COLO668 (cell line): Measurements from ENCODE around the gene CSF2.
"Not testable (repeated sequence)": the region's sequence is repeated elsewhere in the genome, so short reads cannot be mapped to it uniquely, and the experiment has no call there.

Experiments used
- DNase-seq: peaks from one replicate; lab custom pipeline; 2025; ENCODE audit not compliant: unreplicated experiment; lab: John Stamatoyannopoulos, UW

Gene CSF2

DNA sequence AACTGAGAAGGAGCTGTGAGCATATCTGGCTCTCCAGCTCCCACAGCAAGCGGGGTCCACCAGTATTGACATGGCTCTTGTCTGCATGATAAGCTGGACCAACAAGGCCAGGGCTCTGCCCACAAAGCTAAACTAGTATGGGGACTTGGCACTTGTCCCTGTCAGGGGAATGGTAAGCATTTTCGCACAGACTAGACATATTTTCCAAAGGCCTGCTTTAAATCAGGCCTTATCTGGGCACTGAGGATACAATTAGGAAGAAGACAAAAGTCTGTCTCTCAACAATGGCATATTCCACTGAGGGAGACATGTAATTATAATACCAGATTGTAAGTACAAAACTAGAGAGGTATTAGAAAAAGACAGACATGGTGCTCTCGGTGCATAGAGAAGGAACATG is 32.1 kb downstream of the CSF2 start:
- DNase-seq = no peak

DNA sequence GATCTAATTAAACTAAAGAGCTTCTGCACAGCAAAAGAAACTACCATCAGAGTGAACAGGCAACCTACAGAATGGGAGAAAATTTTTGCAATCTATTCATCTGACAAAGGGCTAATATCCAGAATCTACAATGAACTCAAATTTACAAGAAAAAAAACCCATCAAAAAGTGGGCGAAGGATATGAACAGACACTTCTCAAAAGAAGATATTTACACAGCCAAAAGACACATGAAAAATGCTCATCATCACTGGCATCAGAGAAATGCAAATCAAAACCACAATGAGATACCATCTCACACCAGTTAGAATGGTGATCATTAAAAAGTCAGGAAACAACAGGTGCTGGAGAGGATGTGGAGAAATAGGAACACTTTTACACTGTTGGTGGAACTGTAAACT is 34.9 kb downstream of the CSF2 start:
- DNase-seq = not testable (repeated sequence)

- not testable (repeated sequence) for DNase-seq
Observed at GRCh38 chr5:132108957-132109356, 35.4 kb downstream of the CSF2 start.

DNA sequence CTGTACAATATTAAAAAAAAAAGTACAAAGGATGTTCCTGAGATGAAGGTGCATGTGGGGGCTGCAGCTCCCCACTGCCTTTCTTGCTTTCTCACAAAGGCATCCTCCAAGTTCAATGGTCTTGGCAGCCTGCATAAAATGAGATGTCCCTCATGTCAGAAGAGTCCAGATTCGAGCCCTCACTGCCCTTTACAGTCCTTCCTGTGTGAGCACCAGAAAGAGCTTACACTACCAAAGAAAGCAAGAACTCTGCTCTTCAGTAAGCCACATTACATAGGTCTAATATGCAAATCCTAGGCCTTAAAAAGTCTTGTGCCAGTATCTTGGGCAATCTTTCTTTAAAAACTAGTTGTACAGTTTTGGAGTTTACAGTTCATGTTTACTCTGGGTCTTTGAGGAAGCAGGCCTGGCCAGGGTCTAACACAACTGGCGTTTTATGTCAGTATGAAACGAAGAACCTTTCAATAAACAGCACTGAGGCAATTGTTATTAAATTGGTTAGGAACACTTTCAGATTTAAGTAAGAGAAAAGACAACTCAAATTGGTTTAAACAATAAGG is 36.0 kb downstream of the CSF2 start:
- no peak for DNase-seq

- no peak for DNase-seq
Observed at GRCh38 chr5:132110195-132110594, 36.6 kb downstream of the CSF2 start.

GRCh38 chr5:132110930-132111329 is 37.3 kb downstream of the CSF2 start:
- DNase-seq = no peak

DNA sequence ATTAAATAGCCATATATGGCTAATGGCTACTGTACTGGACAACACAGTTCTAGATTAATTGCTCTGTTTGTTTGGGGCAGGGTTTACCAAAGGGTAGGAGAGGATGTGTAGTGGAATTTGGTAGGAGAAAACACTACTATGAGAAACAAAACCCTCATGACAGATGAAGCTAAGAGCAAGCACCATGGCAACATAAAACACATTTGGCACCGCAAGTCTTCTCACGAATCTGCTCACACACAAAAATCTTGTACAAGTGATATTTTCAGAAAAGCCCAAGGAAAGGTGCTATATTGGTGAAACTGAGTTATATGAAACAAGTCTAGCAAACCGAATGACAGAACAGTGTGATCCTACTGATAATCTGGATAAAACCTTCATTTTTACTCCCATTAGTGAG is 38.5 kb downstream of the CSF2 start:
- no peak for DNase-seq

DNA sequence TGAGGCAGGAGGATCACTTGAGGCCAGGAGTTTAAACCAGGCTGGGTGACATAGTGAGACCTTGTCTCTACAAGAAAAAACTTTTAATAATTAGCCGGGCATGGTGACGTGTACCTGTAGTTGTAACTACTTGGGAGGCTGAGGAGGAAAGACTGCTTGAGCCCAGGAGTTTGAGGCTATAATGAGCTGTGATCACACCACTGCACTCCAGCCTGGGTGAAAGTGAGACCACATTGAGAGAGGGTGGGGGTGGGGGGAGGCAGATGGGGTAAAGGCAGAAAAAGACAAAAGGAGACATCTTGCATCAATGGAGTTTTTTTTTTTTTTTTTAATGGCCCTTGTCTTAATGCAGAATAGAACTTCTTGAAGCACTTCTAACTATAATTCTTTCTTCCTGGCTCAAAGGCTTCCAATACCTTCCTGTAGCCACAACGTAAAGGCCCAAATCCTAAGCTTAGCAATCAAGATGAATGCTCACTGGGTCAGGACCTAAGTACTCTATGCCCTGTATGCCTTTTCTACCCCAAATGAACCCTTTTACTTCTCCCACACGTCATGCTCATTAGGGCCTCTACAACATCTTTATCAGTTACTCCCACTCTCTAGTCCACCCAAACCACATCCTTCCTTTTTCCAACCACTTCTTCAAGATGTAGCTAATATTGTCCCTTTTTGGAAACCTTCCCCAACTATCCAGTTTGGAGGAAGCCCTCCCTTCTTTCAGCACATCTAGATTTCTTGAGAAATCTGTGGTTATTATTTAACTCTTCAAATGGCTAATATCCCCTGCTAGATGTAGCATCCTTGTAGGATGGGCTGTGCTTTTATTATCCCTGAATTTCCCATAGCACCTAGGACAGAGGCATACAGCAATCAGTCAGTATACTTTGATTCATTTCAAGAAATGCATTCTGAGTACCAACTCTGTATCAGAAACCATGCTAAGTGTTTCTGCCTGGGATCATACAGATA is 40.8 kb downstream of the CSF2 start:
- DNase-seq = no peak

GRCh38 chr5:132115375-132115774 is 41.8 kb downstream of the CSF2 start:
- no peak for DNase-seq

- no peak for DNase-seq
Observed at GRCh38 chr5:132116072-132116471, 42.5 kb downstream of the CSF2 start.

- DNase-seq = not testable (repeated sequence)
Observed at GRCh38 chr5:132116909-132117489, 43.4 kb downstream of the CSF2 start.

- not testable (repeated sequence) for DNase-seq
Observed at GRCh38 chr5:132120717-132121116, 47.1 kb downstream of the CSF2 start.

DNA sequence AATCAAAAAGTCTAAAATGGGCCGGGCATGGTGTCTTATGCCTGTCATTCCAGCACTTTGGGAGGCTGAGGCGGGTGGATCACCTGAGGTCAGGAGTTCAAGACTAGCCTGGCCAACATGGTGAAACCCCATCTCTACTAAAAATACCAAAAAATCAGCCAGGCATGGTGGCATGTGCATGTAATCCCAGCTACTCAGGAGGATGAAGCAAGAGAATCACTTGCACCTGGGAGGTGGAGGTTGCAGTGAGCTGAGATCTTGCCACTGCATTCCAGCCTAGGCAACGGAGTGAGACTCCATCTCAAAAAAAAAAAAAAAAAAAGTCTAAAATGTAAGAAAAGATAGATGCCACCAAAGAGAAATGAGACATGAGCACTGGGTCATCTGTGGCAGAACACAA is 49.4 kb downstream of the CSF2 start:
- not testable (repeated sequence) for DNase-seq

DNA sequence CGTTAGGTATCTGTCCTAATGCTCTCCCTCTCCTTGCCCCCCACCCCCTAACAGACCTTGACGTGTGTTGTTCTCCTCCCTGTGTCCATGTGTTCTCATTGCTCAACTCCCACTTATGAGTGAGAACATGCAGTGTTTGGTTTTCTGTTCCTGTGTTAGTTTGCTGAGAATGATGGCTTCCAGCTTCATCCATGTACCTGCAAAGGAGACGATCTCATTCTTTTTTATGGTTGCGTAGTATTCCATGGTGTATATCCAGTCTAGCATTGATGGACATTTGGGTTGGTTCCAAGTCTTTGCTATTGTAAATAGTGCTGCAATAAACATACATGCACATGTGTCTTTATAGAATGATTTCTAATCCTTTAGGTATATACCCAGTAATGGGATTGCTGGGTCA is 50.0 kb downstream of the CSF2 start:
- not testable (repeated sequence) for DNase-seq
